Fibroblast of villous mesenchyme (primary cell): Measurements from ENCODE around the gene ZRSR2. TPM values are rescaled to one million over a fixed set of nuclear protein-coding genes. Genes with fewer than 3 reads are reported as not detected.
"Not testable (repeated sequence)": the region's sequence is repeated elsewhere in the genome, so short reads cannot be mapped to it uniquely, and the experiment has no call there.

ENCODE experiments used
- DNase-seq: peaks from one replicate; pipeline ENCODE4 v3.0.0-alpha.2; 2010; ENCODE audit warnings: low read depth
- H3K4me3 ChIP-seq: 2 replicates; pipeline ENCODE4 v1.5.1; 2011; ENCODE audit warnings: low read depth, mild to moderate bottlenecking, low read length
- total RNA-seq: library from RNA; depleted of rRNA; stranded (reverse); fragments of >200 nt; gene quantifications from 2 replicates; pipeline ENCODE4 v1.2.3, GENCODE V29; 2012
- TF ChIP-seq, protein P1 (sequence below): IDR thresholded peaks from 2 replicates; pipeline ENCODE4 v1.5.1; 2012; ENCODE audit warnings: low read depth, mild to moderate bottlenecking, low read length; ENCODE audit not compliant: insufficient read depth

ZRSR2 gene
- total RNA-seq, 1 donor: 5.6 TPM

DNA sequence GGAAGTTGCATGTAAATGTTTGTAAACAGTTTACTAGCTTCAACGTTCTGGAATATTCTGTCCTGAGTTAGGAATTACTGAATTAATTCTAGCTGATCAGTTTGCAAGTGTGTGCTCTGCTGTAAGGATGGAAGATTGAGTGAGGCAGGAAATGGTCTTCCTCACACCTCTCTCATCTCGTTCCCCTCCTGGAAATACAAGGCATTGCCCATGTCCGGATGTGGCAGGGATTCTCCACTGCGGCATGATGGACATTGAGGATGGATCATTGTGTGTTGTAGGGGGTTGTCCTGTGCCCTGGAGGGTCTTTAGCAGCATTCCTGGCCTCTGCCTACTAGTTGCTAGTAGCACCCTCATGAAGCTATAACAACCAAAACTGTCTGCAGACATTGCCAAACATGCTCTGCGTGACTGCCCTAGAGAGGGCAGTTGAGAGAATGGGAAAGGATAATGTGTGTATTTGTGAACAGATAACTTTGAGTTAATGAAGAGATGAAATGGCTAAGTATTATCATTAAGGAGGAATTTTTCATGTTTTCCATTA lies 39.6 kb upstream of the ZRSR2 start:
- DNase-seq: no peak
- H3K4me3 ChIP-seq: peak overlapping the region; percentile 26
- TF ChIP-seq, protein P1, sequence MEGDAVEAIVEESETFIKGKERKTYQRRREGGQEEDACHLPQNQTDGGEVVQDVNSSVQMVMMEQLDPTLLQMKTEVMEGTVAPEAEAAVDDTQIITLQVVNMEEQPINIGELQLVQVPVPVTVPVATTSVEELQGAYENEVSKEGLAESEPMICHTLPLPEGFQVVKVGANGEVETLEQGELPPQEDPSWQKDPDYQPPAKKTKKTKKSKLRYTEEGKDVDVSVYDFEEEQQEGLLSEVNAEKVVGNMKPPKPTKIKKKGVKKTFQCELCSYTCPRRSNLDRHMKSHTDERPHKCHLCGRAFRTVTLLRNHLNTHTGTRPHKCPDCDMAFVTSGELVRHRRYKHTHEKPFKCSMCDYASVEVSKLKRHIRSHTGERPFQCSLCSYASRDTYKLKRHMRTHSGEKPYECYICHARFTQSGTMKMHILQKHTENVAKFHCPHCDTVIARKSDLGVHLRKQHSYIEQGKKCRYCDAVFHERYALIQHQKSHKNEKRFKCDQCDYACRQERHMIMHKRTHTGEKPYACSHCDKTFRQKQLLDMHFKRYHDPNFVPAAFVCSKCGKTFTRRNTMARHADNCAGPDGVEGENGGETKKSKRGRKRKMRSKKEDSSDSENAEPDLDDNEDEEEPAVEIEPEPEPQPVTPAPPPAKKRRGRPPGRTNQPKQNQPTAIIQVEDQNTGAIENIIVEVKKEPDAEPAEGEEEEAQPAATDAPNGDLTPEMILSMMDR: no peak

DNA sequence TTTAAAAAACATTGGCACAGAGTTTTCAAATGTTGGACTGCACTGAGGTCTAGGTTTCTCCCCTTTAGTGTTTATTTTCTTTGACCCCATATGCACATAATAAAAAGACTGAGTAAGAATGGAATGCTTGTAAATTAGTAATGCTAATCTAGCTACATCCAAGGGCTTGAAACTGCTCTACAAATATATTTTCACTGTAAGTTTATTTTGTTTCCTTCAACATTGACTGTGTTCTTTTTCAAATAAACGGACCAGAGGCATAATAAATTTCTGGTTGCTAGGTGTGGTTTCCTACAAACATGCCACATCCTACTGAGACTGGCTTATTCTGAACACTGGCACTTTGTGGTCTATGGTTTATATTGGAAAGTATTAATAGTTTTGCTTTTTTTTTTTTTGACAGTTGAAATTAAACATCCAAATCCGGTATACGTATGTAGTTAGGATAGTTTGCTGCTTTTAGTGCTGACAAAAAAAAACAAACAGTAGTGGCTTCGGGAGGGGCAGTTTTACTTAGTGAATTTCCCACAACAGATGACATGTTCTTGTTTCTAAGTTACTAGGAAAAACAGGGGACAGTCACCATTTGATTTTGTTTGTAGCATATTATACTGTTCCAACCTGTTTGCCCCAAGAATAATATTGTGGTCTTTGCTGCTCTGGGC lies 39.0 kb upstream of the ZRSR2 start:
- H3K4me3 ChIP-seq: peak overlapping the region; percentile 26
- TF ChIP-seq, protein P1: no peak
- DNase-seq: peak; percentile 92

DNA sequence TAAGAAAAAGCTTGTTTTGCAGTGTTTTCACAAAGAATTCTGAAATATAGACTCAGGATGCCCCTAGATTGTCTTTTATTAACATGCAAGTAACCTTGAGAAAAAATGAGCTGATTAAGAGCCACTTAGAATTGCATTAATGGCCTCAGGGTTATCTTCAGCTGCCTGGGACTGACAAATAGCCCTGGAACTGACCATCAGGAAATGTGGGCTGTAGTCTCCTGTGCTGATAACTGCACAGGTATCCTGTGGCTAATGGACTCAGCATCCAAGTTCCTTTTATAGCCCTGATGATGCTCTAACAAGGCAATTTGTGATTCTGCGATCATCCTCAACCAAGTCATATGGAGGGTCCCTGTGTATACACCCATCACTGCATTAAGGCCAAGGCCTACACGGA lies 35.2 kb upstream of the ZRSR2 start:
- TF ChIP-seq, protein P1: no peak
- H3K4me3 ChIP-seq: no peak overlapping the region
- DNase-seq: no peak

DNA sequence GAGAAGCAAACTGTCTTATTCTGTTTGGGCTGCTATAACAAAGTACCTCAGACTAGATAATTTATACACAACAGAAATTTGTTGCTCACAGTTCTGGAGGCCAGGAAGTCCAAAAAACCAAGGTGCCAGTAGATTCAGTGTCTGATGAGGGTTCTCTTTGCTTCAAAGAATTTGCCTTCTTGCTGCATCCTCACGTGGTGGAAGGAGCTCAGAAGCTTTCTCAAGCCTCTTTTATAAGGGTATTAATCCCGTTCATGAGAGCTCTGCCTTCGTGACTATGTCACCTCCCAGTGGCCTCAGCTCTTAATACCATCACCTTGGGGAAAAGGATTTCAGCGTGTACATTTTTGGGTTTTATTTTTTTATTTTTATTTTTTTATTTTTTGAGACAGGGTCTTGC lies 32.1 kb upstream of the ZRSR2 start:
- TF ChIP-seq, protein P1: no peak
- DNase-seq: no peak
- no peak overlapping the region for H3K4me3 ChIP-seq

DNA sequence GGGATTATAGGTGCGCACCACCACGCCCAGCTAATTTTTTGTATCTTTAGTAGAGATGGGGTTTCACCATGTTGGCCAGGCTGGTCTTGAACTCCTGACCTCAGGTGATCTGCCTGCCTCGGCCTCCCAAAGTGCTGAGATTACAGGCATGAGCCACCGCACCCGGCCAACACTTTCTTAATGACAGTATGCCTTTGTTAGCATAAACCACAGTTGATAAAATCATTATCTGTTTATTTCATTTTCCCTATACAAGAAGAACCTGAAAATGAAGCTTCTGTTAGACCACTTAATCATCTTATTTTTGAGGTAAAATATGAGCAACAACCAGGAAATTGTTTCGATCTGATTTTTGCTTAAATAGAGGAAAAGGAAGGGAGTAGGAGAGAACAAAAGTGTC lies 30.4 kb upstream of the ZRSR2 start:
- DNase-seq, H3K4me3 ChIP-seq: not testable (repeated sequence)

DNA sequence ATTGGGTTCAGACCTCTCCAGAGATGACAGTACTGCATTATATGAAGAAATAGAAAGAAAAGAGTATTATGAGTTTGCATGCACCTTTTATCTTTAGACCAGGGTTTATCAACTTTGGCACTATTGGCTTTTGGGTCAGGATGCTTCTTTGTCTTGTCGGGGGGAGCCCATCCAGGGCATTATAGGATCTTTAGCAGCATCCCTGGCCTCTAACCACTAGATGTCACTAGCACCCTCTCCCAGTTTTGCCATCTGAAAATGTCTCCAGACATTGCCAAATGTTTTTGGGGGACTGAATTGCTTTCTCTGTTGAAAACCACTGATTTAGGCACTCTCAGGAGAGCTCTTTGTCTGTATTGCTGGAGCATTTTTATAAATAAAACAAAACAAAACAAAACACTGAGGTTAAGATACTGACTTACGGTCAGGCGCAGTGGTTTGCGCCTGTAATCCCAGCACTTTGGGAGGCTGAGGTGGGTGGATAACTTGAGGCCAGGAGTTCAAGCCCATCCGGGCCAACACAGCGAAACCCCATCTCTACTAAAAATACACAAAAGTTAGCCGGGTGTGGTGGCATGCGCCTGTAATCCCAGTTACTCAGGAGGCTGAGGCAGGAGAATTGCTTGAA lies 28.6 kb upstream of the ZRSR2 start:
- peak; percentile 42 for DNase-seq
- H3K4me3 ChIP-seq: no peak overlapping the region
- TF ChIP-seq, protein P1: peak; percentile 79

DNA sequence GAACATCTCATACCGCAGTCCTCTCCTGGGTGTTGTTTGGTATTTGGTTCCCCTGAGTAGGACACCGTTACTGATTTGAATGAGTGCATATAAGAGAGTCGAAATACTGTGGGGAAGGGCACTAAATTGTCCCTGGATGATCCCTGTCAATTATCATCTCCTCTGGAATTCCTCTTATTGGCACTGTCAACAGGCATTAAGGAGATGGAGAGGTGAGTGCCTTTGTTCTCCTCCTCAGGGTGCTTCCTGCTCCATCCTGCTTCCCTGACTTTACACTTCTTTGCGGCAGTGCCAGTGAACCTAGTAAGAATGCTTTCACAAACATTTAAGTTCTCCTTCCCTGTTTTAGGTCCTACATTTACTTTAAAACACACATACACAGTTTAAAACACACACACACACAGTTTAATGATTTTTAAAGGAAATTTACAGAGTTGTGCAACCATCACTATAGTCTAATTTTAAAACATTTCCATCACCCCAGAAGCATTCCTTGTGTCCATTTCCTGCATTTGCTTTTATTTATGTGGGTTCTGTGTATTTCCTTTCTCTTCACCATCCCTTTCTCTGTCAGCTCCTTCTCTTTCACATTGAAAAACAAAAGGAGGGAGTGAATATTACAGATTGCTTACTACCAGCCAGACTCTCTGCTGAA lies 20.9 kb upstream of the ZRSR2 start:
- TF ChIP-seq, protein P1: no peak
- DNase-seq: peak; percentile 63
- H3K4me3 ChIP-seq: no peak overlapping the region
